Vein endothelial cell (primary cell): Measurements from ENCODE around the gene SLC16A13. TPM values are rescaled to one million over a fixed set of nuclear protein-coding genes. Genes with fewer than 3 reads are reported as not detected.

Source experiments
- small RNA-seq: library from RNA; depleted of rRNA; stranded (forward); fragments of <200 nt; gene quantifications from one replicate; pipeline ENCODE3, GENCODE V24; 2012
- total RNA-seq: library from RNA; depleted of rRNA; stranded (reverse); fragments of >200 nt; gene quantifications from 2 replicates; pipeline ENCODE4 v1.2.3, GENCODE V29; 2012

The SLC16A13 gene, protein sequence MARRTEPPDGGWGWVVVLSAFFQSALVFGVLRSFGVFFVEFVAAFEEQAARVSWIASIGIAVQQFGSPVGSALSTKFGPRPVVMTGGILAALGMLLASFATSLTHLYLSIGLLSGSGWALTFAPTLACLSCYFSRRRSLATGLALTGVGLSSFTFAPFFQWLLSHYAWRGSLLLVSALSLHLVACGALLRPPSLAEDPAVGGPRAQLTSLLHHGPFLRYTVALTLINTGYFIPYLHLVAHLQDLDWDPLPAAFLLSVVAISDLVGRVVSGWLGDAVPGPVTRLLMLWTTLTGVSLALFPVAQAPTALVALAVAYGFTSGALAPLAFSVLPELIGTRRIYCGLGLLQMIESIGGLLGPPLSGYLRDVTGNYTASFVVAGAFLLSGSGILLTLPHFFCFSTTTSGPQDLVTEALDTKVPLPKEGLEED
- 2.0 TPM in 2 replicates for total RNA-seq

DNA sequence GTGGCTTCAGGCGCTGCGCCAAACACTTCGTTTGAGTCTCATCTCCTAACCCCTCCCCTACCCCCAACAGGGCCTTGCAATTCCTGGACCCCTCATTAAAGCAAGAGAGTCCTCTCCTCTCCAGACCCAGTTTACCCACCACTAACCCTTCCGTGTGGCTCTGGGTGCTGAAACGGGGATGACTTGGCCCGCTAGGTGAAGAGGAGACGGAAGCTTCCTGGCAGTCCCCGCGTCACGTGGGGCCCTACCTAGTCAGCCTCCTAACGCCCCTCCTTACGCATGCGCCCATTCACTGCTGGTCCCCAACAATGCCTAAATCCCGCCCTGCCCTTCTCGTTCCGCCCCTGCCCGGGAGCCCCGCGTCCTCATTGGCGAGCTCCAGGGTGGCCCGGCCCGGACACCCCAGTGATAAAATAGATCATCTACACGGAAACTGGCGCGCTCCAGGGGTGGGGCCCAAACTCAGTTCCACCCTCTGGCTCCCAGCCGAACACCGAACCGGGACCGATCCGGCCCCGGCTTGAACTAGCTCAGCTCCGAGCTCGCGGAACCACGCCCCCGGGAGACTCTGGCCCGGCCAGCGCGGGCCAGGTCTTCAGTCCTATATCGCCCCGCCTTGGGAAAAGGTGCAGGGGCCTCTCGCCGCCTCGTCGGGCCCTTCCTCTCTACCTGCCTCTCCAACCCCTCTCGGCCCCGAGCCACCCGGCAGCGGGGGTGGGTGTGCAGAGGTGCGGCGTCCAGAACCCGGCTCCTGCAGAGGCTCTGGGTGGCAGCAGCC, at the start of gene SLC16A13:
Gene SLC16A13, plus strand, starts transcription at position 425 of the 778 bp plus-strand sequence. CDS start 368 bp downstream, outside the sequence.

DNA sequence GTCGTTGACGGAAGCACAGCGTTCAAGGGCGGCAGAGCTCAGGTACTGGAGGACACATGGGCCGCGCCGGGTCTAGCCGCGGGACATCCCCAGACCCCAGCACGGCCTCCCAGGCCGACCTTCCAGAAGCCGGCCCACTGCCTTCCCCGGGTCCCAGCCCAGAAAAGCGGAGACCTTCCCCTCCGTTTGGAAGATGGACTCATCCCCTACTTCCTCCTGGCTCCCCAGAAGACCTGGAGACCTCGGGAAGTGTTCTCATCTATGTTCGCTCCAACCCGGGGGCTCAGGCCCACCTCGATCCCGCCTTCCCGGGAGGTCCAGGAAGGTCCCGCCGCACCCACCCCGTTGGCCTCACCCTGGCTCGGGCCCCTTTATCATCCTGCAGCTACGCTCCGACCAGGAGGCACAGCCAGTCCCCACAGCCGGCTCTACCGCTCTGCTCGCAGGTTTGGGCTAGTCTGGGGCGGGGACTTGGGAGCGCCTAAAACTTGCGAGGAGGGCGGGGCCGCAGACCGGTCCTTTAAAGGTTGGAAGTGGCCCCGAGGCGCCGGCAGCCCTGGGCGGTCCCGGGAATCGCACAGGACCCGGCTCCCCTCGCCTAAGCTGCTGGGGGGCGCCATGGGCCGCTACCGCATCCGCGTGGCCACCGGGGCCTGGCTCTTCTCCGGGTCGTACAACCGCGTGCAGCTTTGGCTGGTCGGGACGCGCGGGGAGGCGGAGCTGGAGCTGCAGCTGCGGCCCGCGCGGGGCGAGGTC, 40.1 kb upstream of the SLC16A13 start, which contains the start of gene ALOX12:
Gene ALOX12, plus strand, starts transcription at position 550 of the 756 bp plus-strand sequence. Its CDS starts 69 bp downstream, at position 619.

DNA sequence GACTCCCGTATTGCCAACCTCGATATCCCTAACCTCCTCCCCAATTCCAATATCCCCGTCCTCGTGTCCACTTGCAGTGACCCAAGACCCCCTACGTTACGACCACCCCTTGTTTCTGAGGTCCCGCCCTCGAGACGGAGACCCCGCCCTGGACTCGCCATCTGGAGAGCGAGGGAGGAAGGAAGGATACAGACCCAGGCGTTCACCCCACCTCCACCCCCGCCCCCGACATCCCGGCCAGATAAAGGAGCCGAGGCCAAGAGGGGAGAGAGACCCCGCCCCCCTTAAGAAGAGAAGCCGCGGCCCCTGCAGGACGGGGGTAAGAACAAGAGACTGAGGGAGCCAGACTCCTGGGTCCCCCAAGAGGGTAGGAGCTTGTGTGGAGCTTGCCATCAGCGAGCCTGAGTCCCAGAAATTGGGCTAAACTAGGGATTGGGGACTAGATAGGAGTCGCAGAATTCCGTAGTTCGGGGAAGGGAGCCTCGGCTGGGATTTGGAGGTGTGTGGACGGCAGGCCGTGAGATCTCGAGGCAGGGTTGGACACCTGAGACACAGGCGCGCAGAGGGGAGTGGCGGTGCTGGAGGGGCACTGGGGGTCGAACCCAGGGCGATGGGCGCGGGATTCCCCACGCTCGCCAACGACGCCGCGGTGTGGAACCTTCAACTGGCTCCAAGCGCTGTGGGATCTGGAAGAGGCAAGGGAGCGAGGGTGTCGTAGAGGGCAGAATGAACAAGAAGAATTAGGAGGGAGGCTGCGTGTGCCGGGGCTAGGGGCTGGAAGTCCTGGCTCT, 12.8 kb upstream of the SLC16A13 start, which contains the start of gene BCL6B:
Gene BCL6B, plus strand, starts transcription at position 270 of the 791 bp plus-strand sequence. CDS start 622 bp downstream, outside the sequence.

DNA sequence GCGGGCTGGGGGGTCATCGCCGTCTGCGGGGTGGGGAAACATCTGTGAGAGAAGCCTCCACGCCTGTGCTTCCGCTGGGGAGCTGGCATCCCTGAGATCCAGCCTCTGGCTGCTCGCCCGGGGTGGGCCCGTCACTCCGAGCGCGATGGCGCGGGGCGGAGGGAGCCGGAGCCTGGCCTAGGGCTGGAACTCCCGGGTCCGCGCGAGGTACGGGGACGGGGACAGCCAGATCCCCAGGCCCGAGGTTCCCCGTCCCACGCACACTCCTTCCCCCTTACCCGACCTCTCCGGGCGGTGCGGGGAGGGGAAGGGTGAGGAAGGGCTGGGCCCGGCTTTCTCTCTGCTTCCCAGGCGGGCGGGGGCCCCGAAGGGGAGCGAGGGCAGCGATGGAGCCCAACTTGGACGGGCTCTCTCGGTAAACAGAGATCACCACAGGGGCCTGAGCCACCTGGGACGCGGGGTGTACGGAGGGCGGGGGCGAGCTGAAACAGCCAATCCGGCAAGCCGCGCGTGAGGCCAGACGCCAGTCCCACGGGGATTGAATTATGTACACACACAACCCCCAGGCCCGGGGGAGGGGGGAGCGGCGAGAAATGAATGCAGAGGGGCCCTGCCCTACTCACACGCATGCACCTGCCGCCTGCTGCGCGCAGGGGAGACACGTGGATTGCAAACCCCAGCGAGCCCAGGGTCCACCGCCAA, 7.8 kb downstream of the SLC16A13 start, which contains the start of gene SLC16A11:
Gene SLC16A11, minus strand, starts transcription at position 596 of the 702 bp plus-strand sequence. Its CDS starts 579 bp downstream, at position 17.

DNA sequence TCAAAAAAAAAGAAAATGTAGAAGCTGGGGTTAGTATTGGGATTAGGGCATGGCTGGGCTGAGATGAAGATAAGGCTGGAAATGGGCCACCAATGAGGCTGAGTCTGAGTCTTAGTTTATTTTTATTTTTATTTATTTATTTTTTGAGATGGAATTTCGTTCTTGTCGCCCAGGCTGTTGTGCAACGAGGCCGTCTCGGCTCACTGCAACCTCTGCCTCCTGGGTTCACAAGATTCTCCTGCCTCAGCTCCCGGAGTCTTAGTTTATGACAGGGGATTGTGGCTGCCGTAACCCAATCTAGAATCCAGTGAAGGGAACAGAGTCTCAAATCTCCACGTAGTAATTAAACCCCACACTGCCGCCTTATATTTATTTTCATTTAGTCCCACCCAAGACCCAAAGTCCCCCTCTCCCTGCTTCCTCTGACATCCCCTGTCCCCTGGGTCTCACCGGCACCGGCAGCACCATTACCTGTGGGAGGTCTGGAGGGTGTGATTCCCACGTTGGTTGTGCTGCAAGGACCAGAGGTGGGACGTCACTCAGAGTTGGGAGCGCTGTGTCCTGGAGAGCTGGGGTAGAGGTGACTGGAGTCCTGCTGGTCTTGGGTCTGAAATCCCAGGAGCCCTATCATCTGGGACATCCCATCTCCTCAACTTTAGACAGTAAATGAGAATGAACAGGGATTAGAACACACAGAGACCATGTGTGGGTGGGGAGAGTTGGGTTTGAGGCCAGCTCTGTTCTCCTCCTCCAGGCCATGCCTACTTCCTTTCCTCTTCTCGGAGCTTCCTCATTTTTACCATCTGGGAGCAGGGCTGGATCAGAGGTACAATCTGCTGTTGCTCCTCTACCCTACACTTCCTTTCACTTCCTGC, 44.0 kb downstream of the SLC16A13 start, which contains the start of gene CLEC10A:
Gene CLEC10A, minus strand, starts transcription at position 671 of the 875 bp plus-strand sequence. CDS start 1,439 bp downstream, outside the sequence.

Small RNAs within 50 kb of the gene (small RNA-seq; reads per million reads assigned to genes)
- 0.34 reads per million, percentile 14 among the genes with 10 or more reads in this experiment for gene AC120057.1

Other genes starting within 250 kb of the SLC16A13 start
- gene TEKT1, start 204.3 kb upstream of the SLC16A13 start, total RNA-seq = not detected in 2 replicates
- gene ALOX12, start 40.0 kb upstream of the SLC16A13 start, total RNA-seq = not detected in 2 replicates
- 52.9 and 85.6 TPM in 2 replicates for gene RNASEK, start 23.4 kb upstream of the SLC16A13 start, total RNA-seq
- 171 and 175 TPM in 2 replicates for gene BCL6B, start 13.0 kb upstream of the SLC16A13 start, total RNA-seq
- 0.48 and 0.98 TPM in 2 replicates for gene SLC16A11, start 8.1 kb downstream of the SLC16A13 start, total RNA-seq
- 0.19 TPM in 1 of 2 replicates, not detected in the other for gene CLEC10A, start 44.2 kb downstream of the SLC16A13 start, total RNA-seq
- not detected in 2 replicates for gene ASGR2, start 78.8 kb downstream of the SLC16A13 start, total RNA-seq
- 10.3 and 10.8 TPM in 2 replicates for gene ASGR1, start 143.4 kb downstream of the SLC16A13 start, total RNA-seq
- gene DLG4, start 183.8 kb downstream of the SLC16A13 start, total RNA-seq = 10.7 and 23.5 TPM in 2 replicates
- gene ACADVL, start 183.9 kb downstream of the SLC16A13 start, total RNA-seq = 200 and 286 TPM in 2 replicates
- gene DVL2, start 198.5 kb downstream of the SLC16A13 start, total RNA-seq = 54.3 and 57.8 TPM in 2 replicates
- 57.2 and 58.5 TPM in 2 replicates for gene PHF23, start 203.4 kb downstream of the SLC16A13 start, total RNA-seq
- 229 and 455 TPM in 2 replicates for gene GABARAP, start 206.4 kb downstream of the SLC16A13 start, total RNA-seq
- gene CTDNEP1, start 215.7 kb downstream of the SLC16A13 start, total RNA-seq = 38.5 and 48.3 TPM in 2 replicates
- 36.9 and 42.9 TPM in 2 replicates for gene ELP5, start 216.2 kb downstream of the SLC16A13 start, total RNA-seq
- 10.8 and 13.4 TPM in 2 replicates for gene CLDN7, start 226.5 kb downstream of the SLC16A13 start, total RNA-seq
- 0.10 and 0.33 TPM in 2 replicates for gene SLC2A4, start 245.7 kb downstream of the SLC16A13 start, total RNA-seq